ENCODE measurements around the gene SLC49A3.
"Not testable (repeated sequence)": the region's sequence is repeated elsewhere in the genome, so short reads cannot be mapped to it uniquely, and the experiment has no call there.

Gene SLC49A3

GRCh38 chr4:654503-654845, 34.5 kb downstream of the SLC49A3 start:
- DNase-seq (ENCODE audit: low spot score): no peak

- no peak for DNase-seq (ENCODE audit: low spot score)
Measured at GRCh38 chr4:653831-654502, 35.0 kb downstream of the SLC49A3 start.

- no peak for DNase-seq (ENCODE audit: low spot score)
Measured at GRCh38 chr4:653080-653821, 35.7 kb downstream of the SLC49A3 start.

GRCh38 chr4:651884-652642, 36.9 kb downstream of the SLC49A3 start:
- no peak for DNase-seq (ENCODE audit: low spot score)

- DNase-seq (ENCODE audit: low spot score): no peak
Measured at GRCh38 chr4:650951-651883, 37.7 kb downstream of the SLC49A3 start.

GRCh38 chr4:650461-650860, 38.5 kb downstream of the SLC49A3 start:
- no peak for DNase-seq (ENCODE audit: low spot score)

- no peak for DNase-seq (ENCODE audit: low spot score)
Measured at GRCh38 chr4:649751-650310, 39.1 kb downstream of the SLC49A3 start.

- DNase-seq (ENCODE audit: low spot score): no peak
Measured at GRCh38 chr4:649293-649625, 39.7 kb downstream of the SLC49A3 start.

GRCh38 chr4:648579-649292, 40.2 kb downstream of the SLC49A3 start:
- DNase-seq (ENCODE audit: low spot score): no peak

GRCh38 chr4:647481-647880, 41.5 kb downstream of the SLC49A3 start:
- no peak for DNase-seq (ENCODE audit: low spot score)

GRCh38 chr4:646460-646859, 42.5 kb downstream of the SLC49A3 start:
- DNase-seq (ENCODE audit: low spot score): no peak

- DNase-seq (ENCODE audit: low spot score): not testable (repeated sequence)
Measured at GRCh38 chr4:642366-642765, 46.6 kb downstream of the SLC49A3 start.

- DNase-seq (ENCODE audit: low spot score): no peak
Measured at GRCh38 chr4:637536-638280, 51.2 kb downstream of the SLC49A3 start.

GRCh38 chr4:636628-637159, 52.3 kb downstream of the SLC49A3 start:
- DNase-seq (ENCODE audit: low spot score): no peak

GRCh38 chr4:635851-636627, 52.9 kb downstream of the SLC49A3 start:
- no peak for DNase-seq (ENCODE audit: low spot score)

- DNase-seq (ENCODE audit: low spot score): not testable (repeated sequence)
Measured at GRCh38 chr4:635066-635835, 53.7 kb downstream of the SLC49A3 start.

GRCh38 chr4:634599-634985, 54.4 kb downstream of the SLC49A3 start:
- no peak for DNase-seq (ENCODE audit: low spot score)

GRCh38 chr4:633976-634598, 54.9 kb downstream of the SLC49A3 start:
- no peak for DNase-seq (ENCODE audit: low spot score)

Measured in germinal center (tissue), 1 donor.